HUES48 (cell line): ENCODE measurements around the gene OR2B2.

ENCODE experiments used
- H3K27ac ChIP-seq: one replicate; pipeline ENCODE4 v1.7.0; 2013; ENCODE audit warnings: low read depth, low read length, inconsistent platforms
- H3K27me3 ChIP-seq: 2 replicates; pipeline ENCODE4 v1.6.1; 2013; ENCODE audit warnings: mild to moderate bottlenecking, low read length; ENCODE audit not compliant: control insufficient read depth, insufficient read depth
- H3K36me3 ChIP-seq: 2 replicates; pipeline ENCODE4 v1.6.1; 2013; ENCODE audit warnings: low read length; ENCODE audit not compliant: control insufficient read depth, insufficient read depth
- H3K4me1 ChIP-seq: 2 replicates; pipeline ENCODE4 v1.6.1; 2013; ENCODE audit warnings: mild to moderate bottlenecking, low read length; ENCODE audit not compliant: control insufficient read depth, insufficient read depth
- H3K4me3 ChIP-seq: 2 replicates; pipeline ENCODE4 v1.5.1; 2013; ENCODE audit warnings: mild to moderate bottlenecking, low read depth, low read length
- H3K9ac ChIP-seq: 2 replicates; pipeline ENCODE4 v1.6.1; 2013; ENCODE audit warnings: mild to moderate bottlenecking, low read depth, low read length, moderate library complexity
- H3K9me3 ChIP-seq: 2 replicates; pipeline ENCODE4 v1.6.1; 2013; ENCODE audit warnings: low read length; ENCODE audit not compliant: control insufficient read depth, insufficient read depth

The OR2B2 gene

GRCh38 chr6:27879837-27880236, 32.4 kb downstream of the OR2B2 start:
- Histone ChIP-seq H3K27me3 (no peaks in the 10 kb centered on the region), H3K27ac (no peak overlapping the region), H3K9me3 (no peaks in the 10 kb centered on the region), H3K9ac (no peak overlapping the region), H3K36me3 (no peaks in the 10 kb centered on the region), H3K4me1 (no peaks in the 10 kb centered on the region), H3K4me3 (no peak overlapping the region)

GRCh38 chr6:27874016-27874415, 38.2 kb downstream of the OR2B2 start:
- peaks cover 17% of the 10 kb centered on the region for H3K4me1 ChIP-seq
- H3K36me3 ChIP-seq, result no peaks in the 10 kb centered on the region
- H3K27ac ChIP-seq, result peak overlapping the region; percentile 98
- no peaks in the 10 kb centered on the region for H3K9me3 ChIP-seq
- H3K27me3 ChIP-seq, result no peaks in the 10 kb centered on the region
- H3K9ac ChIP-seq, result peak overlapping the region; percentile 97
- H3K4me3 ChIP-seq, result peak overlapping the region; percentile 74

- H3K9ac ChIP-seq, result peak overlapping the region; percentile 97
Measured at GRCh38 chr6:27873021-27873940, 38.9 kb downstream of the OR2B2 start.

GRCh38 chr6:27872642-27873020, 39.6 kb downstream of the OR2B2 start:
- Histone ChIP-seq H3K9me3 (no peaks in the 10 kb centered on the region), H3K27me3 (no peaks in the 10 kb centered on the region), H3K9ac (peak overlapping the region; percentile 97), H3K4me1 (peaks cover 26% of the 10 kb centered on the region), H3K27ac (peak overlapping the region; percentile 98), H3K36me3 (no peaks in the 10 kb centered on the region), H3K4me3 (peak overlapping the region; percentile 74)

More at GRCh38 chr6:27873021-27873940, 38.9 kb downstream of the OR2B2 start:
- peak overlapping the region; percentile 74 for H3K4me3 ChIP-seq
- peaks cover 19% of the 10 kb centered on the region for H3K4me1 ChIP-seq
- no peaks in the 10 kb centered on the region for H3K36me3 ChIP-seq
- no peaks in the 10 kb centered on the region for H3K9me3 ChIP-seq
- H3K27ac ChIP-seq, result peak overlapping the region; percentile 98
- H3K27me3 ChIP-seq, result no peaks in the 10 kb centered on the region

- H3K9ac ChIP-seq, result peak overlapping the region; percentile 97
- peaks cover 27% of the 10 kb centered on the region for H3K4me1 ChIP-seq
- H3K27ac ChIP-seq, result peak overlapping the region; percentile 98
- no peaks in the 10 kb centered on the region for H3K9me3 ChIP-seq
- H3K4me3 ChIP-seq, result peak overlapping the region; percentile 74
- no peaks in the 10 kb centered on the region for H3K27me3 ChIP-seq
- no peaks in the 10 kb centered on the region for H3K36me3 ChIP-seq
Measured at GRCh38 chr6:27871924-27872638, 40.1 kb downstream of the OR2B2 start.

- no peaks in the 10 kb centered on the region for H3K27me3 ChIP-seq
- H3K9ac ChIP-seq, result peak overlapping the region; percentile 97; the same call in 1 of the 2 replicates
- no peaks in the 10 kb centered on the region for H3K9me3 ChIP-seq
- H3K27ac ChIP-seq, result peak overlapping the region; percentile 98
- peaks cover 27% of the 10 kb centered on the region for H3K4me1 ChIP-seq
- H3K36me3 ChIP-seq, result no peaks in the 10 kb centered on the region
- H3K4me3 ChIP-seq, result no peak overlapping the region
Measured at GRCh38 chr6:27870291-27870870, 41.8 kb downstream of the OR2B2 start.

- Histone ChIP-seq H3K9ac (peak overlapping the region; percentile 100), H3K9me3 (no peaks in the 10 kb centered on the region), H3K4me3 (no peak overlapping the region), H3K36me3 (no peaks in the 10 kb centered on the region), H3K27ac (peak overlapping the region; percentile 98), H3K4me1 (peaks cover 20% of the 10 kb centered on the region), H3K27me3 (no peaks in the 10 kb centered on the region)
Measured at GRCh38 chr6:27868311-27868710, 43.9 kb downstream of the OR2B2 start.

GRCh38 chr6:27867945-27868300, 44.3 kb downstream of the OR2B2 start:
- peak overlapping the region; percentile 98 for H3K27ac ChIP-seq
- H3K4me3 ChIP-seq, result peak overlapping the region; percentile 68
- no peaks in the 10 kb centered on the region for H3K36me3 ChIP-seq
- peak overlapping the region; percentile 100 for H3K9ac ChIP-seq
- no peaks in the 10 kb centered on the region for H3K27me3 ChIP-seq
- H3K9me3 ChIP-seq, result no peaks in the 10 kb centered on the region
- H3K4me1 ChIP-seq, result peaks cover 24% of the 10 kb centered on the region

GRCh38 chr6:27867051-27867944, 44.9 kb downstream of the OR2B2 start:
- H3K36me3 ChIP-seq, result no peaks in the 10 kb centered on the region
- H3K4me3 ChIP-seq, result peak overlapping the region; percentile 68
- H3K4me1 ChIP-seq, result peaks cover 29% of the 10 kb centered on the region
- no peaks in the 10 kb centered on the region for H3K27me3 ChIP-seq
- H3K9ac ChIP-seq, result peak overlapping the region; percentile 100
- H3K9me3 ChIP-seq, result no peaks in the 10 kb centered on the region
- H3K27ac ChIP-seq, result peak overlapping the region; percentile 98

- Histone ChIP-seq H3K9ac (peak overlapping the region; percentile 100), H3K4me3 (peak overlapping the region; percentile 68), H3K36me3 (no peaks in the 10 kb centered on the region), H3K9me3 (no peaks in the 10 kb centered on the region), H3K4me1 (peaks cover 29% of the 10 kb centered on the region), H3K27me3 (no peaks in the 10 kb centered on the region), H3K27ac (peak overlapping the region; percentile 98)
Measured at GRCh38 chr6:27866357-27867050, 45.7 kb downstream of the OR2B2 start.
